ENCODE measurements around the gene CCM2.

CCM2 gene

GRCh38 chr7:45036796-45037195 is 36.8 kb downstream of the CCM2 start:
- no peak for DNase-seq

GRCh38 chr7:45037876-45038275 is 37.9 kb downstream of the CCM2 start:
- DNase-seq: no peak

GRCh38 chr7:45039106-45039505 is 39.1 kb downstream of the CCM2 start:
- no peak for DNase-seq

- no peak for DNase-seq
Measured at GRCh38 chr7:45044338-45044737, 44.3 kb downstream of the CCM2 start.

- DNase-seq: no peak
Measured at GRCh38 chr7:45048748-45049147, 48.7 kb downstream of the CCM2 start.

- DNase-seq: no peak
Measured at GRCh38 chr7:45050198-45050597, 50.2 kb downstream of the CCM2 start.

GRCh38 chr7:45052011-45052410 is 52.0 kb downstream of the CCM2 start:
- DNase-seq: no peak

GRCh38 chr7:45053401-45053800 is 53.4 kb downstream of the CCM2 start:
- DNase-seq: no peak

- no peak for DNase-seq
Measured at GRCh38 chr7:45053941-45054340, 53.9 kb downstream of the CCM2 start.

GRCh38 chr7:45054442-45054841 is 54.4 kb downstream of the CCM2 start:
- no peak for DNase-seq

GRCh38 chr7:45055016-45055415 is 55.0 kb downstream of the CCM2 start:
- no peak for DNase-seq

GRCh38 chr7:45055594-45056219 is 55.7 kb downstream of the CCM2 start:
- DNase-seq: no peak

- no peak for DNase-seq
Measured at GRCh38 chr7:45057878-45058277, 57.9 kb downstream of the CCM2 start.

GRCh38 chr7:45060295-45060694 is 60.3 kb downstream of the CCM2 start:
- DNase-seq: no peak

- no peak for DNase-seq
Measured at GRCh38 chr7:45061352-45061751, 61.4 kb downstream of the CCM2 start.

- DNase-seq: no peak
Measured at GRCh38 chr7:45061806-45062425, 61.9 kb downstream of the CCM2 start.

- no peak for DNase-seq
Measured at GRCh38 chr7:45064047-45064725, 64.2 kb downstream of the CCM2 start.

GRCh38 chr7:45065031-45065995 is 65.3 kb downstream of the CCM2 start:
- no peak for DNase-seq

- no peak for DNase-seq
Measured at GRCh38 chr7:45066409-45066808, 66.4 kb downstream of the CCM2 start.

GRCh38 chr7:45067582-45067981 is 67.6 kb downstream of the CCM2 start:
- no peak for DNase-seq

- no peak for DNase-seq
Measured at GRCh38 chr7:45068236-45069023, 68.4 kb downstream of the CCM2 start.
